HL-60 (cell line): ENCODE measurements around the gene ATG4B.

Experiments used
- DNase-seq, 2 experiments: peaks; one replicate each; pipeline ENCODE4 v3.0.0-alpha.2; 2010 to 2020; ENCODE audit warnings: low read depth in 1 of 2, low spot score in 1 of 2
- H3K27ac ChIP-seq: fragments of 250-450 bp; sonication (Bioruptor Pico); replicated peaks from 2 replicates; pipeline ENCODE4 v1.5.1; 2020; ENCODE audit warnings: mild to moderate bottlenecking, moderate library complexity
- H3K27me3 ChIP-seq: fragments of 250-450 bp; sonication (Bioruptor Pico); 2 replicates; pipeline ENCODE4 v1.5.1; 2021; ENCODE audit warnings: mild to moderate bottlenecking, moderate library complexity; ENCODE audit not compliant: insufficient read depth, poor library complexity, severe bottlenecking
- H3K4me3 ChIP-seq: replicated peaks from 2 replicates; pipeline ENCODE4 v1.5.1; 2011; ENCODE audit warnings: mild to moderate bottlenecking, control low read depth, low read length; ENCODE audit not compliant: insufficient read depth
- CTCF ChIP-seq: IDR thresholded peaks from one replicate; pipeline ENCODE4 v1.5.1; 2011; ENCODE audit warnings: low read length, control low read depth, inconsistent platforms; ENCODE audit not compliant: insufficient read depth
- GABPA ChIP-seq: IDR thresholded peaks from 2 replicates; pipeline ENCODE4 v1.6.1; 2012; ENCODE audit warnings: low read depth
- POLR2AphosphoS5 ChIP-seq: IDR thresholded peaks from 2 replicates; pipeline ENCODE4 v1.6.1; 2012; ENCODE audit warnings: low read depth
- REST ChIP-seq: IDR thresholded peaks from 2 replicates; pipeline ENCODE4 v1.6.1; 2012; ENCODE audit warnings: low read depth; ENCODE audit not compliant: insufficient replicate concordance
- SPI1 ChIP-seq: IDR thresholded peaks from 2 replicates; pipeline ENCODE4 v1.6.1; 2012; ENCODE audit warnings: low read depth, mild to moderate bottlenecking, borderline replicate concordance

The ATG4B gene

DNA sequence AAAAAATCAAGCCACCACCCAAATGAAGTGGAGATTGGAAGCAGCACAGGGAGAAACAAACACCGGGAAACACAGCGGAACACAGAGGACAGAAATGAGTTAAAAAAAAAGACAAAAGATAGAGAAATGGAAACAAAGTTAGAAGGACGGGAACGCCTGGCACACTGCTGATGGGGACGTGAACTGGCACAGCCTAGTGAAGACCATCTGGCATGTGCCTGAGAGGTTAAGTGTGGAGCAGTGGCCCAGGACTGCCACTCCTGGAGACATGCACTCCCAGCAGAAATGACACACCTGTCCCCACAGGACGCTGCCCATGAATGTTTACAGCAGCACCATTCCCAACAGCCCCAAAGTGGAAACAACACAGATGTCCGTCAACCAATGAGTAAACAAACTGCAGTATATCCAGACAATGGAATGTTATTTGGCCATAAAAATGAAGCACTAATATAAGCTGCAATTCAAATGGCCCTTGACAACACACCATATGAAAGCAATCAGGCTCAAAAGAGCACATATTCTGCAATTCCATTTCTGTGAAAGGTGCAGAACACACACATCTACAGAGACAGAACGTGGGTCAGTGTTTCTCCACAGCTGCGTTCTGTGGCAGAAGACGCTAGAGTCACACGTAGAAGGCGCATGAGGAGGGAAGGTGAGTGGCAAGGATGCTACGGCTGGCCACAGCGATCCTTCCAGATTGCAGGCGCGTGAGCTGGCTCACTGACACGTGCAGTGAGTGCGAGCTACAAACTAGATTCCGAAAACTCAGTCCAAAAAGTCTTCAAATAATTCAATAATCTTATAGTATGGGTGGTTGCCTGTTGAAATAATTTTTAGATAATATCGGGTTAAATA lies 25.1 kb upstream of the ATG4B start:
- TF ChIP-seq CTCF (no peak), GABPA (no peak), POLR2AphosphoS5 (no peak), SPI1 (no peak), REST (no peak)
- no peak overlapping the region for H3K27ac ChIP-seq
- DNase-seq = no peak
- H3K4me3 ChIP-seq = no peak overlapping the region
- H3K27me3 ChIP-seq = no peaks in the 10 kb centered on the region

DNA sequence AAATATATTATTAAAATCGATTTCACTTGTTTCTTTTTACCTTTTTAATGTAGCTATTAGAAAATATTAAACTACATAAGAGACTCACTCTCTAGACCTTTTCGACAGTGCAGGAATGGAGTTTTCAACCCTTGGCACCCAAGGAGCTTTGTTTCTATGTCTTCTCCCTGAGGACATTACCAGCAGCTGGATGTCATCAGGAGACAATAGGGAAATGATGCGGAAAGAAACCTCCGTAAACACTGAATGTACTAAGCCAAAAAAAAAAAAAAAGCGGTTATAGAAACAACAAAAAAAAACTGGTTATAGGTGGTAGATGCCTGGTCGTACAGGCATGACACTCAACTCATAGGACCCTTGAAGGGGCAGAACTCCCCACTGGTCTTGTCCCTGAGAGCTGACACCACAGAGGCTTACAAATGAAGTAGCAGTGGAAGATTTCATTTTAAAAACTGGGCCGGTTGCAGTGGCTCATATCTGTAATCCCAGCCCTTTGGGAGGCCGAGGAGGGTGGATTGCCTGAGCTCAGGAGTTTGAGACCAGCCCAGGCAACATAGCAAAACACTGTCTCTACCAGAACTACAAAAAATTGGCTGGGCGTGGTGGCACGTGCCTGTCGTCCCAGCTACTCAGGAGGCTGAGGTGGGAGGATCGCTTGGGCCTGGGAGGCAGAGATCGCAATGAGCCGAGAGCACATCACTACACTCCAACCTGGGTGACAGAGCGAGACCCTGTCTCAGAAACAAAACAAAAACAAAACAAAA lies 24.3 kb upstream of the ATG4B start:
- TF ChIP-seq POLR2AphosphoS5 = no peak
- TF ChIP-seq SPI1 = no peak
- TF ChIP-seq CTCF = no peak
- TF ChIP-seq REST = no peak
- TF ChIP-seq GABPA = no peak
- H3K27me3 ChIP-seq = no peaks in the 10 kb centered on the region
- no peak overlapping the region for H3K4me3 ChIP-seq
- DNase-seq = no peak
- no peak overlapping the region for H3K27ac ChIP-seq

GRCh38 chr2:241615041-241615440 lies 22.5 kb upstream of the ATG4B start:
- no peak for TF ChIP-seq POLR2AphosphoS5
- no peak for TF ChIP-seq SPI1
- no peak for TF ChIP-seq CTCF
- TF ChIP-seq REST = no peak
- no peak for TF ChIP-seq GABPA
- H3K27ac ChIP-seq = no peak overlapping the region
- no peak for DNase-seq
- no peak overlapping the region for H3K4me3 ChIP-seq
- H3K27me3 ChIP-seq = no peaks in the 10 kb centered on the region
